Vagina (tissue), 2 donors: ENCODE results near the gene PPP4R3C.

ENCODE experiments used
- CTCF ChIP-seq, 3 experiments: fragments of 450-650 bp in 2 of 3; fragments of 200-600 bp in 1 of 3; sonication (generic) in 1 of 3; IDR thresholded peaks; one replicate each; pipeline ENCODE4 v1.5.1; 2017 to 2019; ENCODE audit warnings: antibody characterized with exemption in 3 of 3, mild to moderate bottlenecking in 2 of 3, moderate library complexity in 2 of 3
- POLR2A ChIP-seq, 2 donors: fragments of 450-650 bp; IDR thresholded peaks; one replicate each; pipeline ENCODE4 v1.6.1; 2017; ENCODE audit warnings: antibody characterized with exemption in 2 of 2, mild to moderate bottlenecking in 2 of 2, moderate library complexity in 2 of 2

GRCh38 chrX:27463187-27463586 is at the start of gene PPP4R3C:
- TF ChIP-seq POLR2A (IDR thresholded peaks at IDR 0.05) (no peak), CTCF (IDR thresholded peaks at IDR 0.05) (no peak)
